ENCODE results near the gene ADAMTS9.

The ADAMTS9 gene

DNA sequence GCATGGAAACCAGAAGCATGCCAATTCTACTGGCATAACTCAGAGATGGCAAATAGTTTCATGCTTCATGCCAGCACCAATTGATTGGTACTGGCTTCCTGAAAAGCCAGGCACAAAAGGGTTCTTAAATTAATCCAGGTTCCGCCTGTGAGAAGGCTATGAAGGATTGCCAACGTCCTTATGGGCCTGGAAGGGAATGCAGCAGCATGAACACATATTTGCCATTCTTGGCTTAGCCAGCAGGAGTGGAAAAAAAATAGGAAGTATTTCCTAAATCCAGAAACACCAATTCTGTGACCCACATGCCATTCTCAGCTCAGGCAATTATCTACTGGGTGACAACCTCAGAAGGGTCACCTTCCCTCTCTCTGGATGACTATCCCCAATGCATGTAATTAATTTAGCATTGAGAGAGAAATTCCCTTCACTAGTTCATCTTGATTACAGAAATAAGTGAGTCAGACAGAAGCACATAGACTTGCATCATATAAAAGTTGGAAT is 36.0 kb downstream of the ADAMTS9 start:
- DNase-seq (ENCODE audit: low read depth) = no peak

DNA sequence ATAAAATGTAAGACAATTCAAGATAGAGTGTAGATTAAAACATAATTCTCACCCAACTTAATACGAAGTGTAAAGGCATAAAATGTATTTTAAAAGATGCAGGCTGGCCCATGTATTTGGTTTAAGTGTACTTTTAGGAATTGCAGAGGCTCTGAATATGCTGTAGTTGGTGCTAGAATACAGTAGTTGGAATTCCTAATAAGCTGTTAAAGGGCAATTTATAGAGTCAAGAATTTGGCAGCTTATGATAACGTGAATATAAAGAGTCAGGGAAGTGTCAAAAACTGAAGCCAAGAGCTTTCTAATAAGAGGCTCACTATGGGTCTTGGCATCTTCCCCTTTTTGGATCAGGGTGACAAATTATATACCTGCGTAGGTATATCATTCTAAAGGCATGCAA is 36.5 kb downstream of the ADAMTS9 start:
- DNase-seq (ENCODE audit: low read depth) = no peak

DNA sequence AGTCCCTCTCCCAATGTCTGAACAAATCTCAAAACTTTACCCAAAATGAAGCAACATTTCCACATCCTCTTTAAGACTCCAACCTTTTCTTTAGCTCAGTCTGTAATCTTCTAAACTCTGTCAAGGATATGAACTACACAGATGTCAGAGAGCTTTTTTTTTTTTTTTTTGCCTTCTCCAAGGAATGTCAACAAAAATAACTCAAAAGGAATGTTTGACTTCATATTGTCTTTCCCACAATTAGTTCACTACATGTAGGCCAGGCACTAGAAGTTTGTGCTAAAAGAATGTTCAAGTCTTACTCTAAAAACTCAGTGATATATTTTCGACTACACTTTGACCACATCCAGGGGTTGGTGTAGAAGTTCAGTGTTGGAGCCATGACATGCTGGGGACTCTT is 37.1 kb downstream of the ADAMTS9 start:
- DNase-seq (ENCODE audit: low read depth) = no peak

DNA sequence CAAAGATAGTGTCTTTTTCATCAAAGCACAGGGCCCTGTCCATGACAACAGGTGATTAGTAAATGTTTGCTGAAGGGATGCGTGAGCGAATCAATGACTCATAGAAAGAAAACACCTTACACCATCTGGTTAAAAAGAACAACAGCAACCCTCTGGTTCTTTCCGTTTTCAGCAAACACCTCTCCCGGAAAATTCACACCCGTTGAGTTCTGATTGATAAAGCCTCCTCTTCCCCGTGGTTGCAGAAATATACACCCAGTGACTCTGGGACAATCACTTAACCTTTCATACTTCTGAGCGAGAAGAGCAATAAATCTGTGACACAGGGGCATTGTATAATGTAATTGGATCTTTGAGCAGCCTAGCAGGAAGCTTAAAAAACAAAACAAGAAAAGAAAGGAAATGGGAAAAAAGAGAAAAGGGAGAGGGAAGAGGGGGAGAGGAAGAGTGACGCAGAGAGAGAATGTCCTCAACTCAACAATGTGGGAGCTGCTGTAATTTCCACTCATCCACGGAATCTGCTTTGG is 37.6 kb downstream of the ADAMTS9 start:
- no peak for DNase-seq (ENCODE audit: low read depth)

DNA sequence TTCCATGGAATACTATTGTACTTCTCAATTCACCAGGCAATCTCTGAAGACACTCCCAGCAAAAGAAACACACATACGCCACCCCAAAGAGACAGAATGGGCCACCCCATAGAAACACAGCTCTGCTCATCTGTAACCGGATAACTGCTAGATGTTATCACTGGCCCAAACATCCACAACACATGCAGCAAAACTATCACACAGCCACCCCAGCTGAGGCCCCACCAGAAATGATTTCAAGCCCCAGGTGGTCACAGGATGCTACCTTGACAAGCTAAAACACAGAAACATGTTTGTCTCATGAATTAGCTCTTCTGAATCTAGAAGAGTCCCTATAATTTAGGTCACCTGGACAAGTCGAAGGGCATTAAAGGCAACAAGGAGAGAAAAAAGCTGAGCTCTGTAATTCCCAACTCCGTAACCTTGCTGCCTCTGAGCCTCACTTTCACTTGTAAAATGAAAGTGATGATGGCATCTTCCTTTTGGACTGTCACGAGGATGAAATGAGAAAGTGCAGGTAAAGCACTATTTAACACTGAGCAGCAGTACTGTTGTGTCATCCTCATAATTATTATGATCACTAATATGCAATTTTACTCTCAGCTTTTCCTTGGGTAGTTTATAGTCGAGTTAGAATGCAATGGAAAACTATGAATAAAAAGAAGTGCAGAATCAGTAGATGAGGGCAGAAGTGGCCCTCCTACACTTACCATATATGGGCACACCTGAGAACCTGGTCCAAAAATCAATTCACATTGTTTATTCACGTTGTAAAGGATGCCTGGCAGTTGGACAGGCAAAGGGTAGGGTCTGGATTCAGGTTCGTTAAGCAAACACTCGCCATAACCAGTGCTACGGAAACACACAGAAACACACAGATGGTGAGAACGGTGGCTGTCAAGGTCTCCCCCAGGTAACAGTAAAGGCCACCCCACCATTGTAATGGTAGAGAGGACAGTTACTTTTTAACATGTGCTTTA is 38.6 kb downstream of the ADAMTS9 start:
- no peak for DNase-seq (ENCODE audit: low read depth)

DNA sequence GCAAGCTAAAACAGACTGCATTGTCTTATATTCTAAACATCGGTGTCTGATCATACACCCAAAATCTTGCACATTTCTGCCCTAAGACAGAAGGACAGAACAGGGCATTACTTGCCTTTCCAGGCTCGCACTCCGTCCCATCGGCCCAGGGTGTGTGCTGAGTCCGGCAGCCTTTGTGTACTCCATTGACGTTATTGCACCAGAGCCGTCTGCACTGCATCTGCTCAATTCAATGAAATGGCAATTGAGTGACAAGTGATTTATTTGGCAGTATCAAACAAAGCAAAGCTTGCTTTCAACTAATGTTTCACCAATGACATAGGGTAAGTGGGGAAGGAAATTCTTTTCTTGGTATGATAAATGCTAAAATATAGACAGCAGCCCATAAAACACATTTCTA is 40.0 kb downstream of the ADAMTS9 start:
- DNase-seq (ENCODE audit: low read depth) = no peak

DNA sequence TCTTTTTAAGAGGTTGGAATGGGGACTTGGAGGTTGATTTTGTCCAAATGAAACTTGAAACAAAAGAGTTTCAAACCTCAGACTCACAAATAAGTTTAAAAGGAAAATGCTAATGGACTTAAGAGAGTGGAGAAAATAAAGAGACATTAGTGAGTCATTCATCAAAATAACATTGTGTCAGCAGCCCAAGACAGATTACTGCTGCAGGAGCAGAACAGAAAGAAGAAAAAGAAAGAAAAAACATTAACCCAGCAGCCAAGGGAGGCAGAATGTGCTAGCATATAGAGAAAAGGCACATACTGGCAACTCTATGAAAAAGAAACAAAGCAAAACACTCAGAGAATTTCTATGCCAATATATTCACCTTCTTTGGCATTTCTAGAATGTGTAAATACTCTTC is 42.6 kb downstream of the ADAMTS9 start:
- no peak for DNase-seq (ENCODE audit: low read depth)

DNA sequence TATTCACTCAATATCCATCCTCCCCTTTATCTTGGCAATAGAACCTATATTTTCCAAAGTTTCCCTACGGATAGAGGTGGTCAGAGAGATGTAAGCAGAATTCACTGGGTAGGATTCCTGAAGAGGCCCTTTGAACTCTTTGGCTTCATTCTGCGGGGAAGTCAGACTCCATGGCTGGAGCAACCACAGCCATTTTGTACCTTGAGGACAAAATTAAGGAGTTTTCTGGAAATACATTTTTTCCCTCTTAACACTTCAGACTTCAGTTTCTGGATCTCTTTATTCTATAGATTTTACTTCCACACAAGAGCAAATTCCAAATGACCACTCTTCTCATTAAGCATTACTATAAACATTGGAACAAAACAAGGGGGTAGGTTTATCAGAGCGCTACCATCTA is 43.3 kb downstream of the ADAMTS9 start:
- DNase-seq (ENCODE audit: low read depth) = no peak

DNA sequence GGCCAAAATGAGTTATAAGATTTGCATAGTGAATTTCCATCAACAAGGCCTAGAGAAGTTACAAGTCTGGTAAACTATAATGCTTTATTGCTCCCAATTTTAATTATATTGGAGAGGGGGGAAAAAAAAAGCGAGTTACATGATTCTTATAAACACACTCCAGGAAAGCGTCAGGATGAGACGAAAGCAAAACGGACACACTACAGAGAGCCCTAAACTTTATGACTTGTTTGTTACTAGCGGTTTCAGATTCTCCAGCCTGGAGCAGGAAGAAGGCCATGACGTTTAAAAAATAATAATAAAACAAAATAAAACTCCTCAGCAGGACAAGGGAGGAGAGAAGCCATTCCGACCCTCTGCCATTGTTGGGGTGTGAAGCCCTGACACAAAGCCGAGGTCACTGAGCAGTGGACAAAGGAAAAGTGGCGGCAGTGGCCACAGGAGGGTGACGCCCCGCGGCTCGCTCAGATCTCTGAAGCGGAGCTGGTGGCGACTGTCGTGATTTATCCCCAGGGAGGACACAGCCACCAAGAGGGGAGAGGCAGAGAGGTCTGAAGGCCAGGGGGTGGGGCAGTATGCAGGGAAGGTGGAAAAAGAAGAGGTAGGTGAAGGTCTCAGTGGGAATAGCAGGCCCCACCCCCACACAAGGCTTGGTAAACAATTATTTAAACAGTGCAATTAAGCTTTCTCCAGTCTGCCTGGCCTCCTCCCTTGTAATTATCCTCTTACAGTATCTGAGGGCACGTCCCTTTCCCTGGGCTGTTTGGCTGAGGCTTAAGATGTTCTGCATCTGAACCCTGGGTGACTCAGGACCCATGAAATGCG is 45.3 kb downstream of the ADAMTS9 start:
- no peak for DNase-seq (ENCODE audit: low read depth)

DNA sequence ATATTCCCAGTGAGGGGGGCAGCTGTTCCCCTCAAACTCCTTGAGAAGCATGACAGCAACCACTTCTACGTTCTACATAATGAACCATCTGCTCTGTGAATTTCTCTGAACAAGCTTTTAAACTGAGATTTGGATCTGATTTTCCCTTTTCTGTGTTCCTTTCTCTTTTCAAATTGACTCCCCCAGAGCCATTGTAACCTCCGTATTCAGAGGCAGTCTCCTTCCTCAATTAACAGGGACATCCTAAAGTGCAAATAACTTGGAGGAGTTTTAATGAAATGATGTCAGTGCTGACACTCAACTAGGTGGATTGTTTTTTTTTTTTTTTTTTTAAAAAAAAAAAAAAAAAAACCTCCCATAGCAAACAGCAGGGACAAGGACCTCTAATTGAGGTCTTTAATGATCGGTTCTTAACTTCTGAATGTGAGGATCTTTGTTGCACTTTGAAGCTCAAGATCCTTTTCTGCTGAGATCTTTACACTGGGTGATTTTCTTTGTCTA is 48.8 kb downstream of the ADAMTS9 start:
- no peak for DNase-seq (ENCODE audit: low read depth)

DNA sequence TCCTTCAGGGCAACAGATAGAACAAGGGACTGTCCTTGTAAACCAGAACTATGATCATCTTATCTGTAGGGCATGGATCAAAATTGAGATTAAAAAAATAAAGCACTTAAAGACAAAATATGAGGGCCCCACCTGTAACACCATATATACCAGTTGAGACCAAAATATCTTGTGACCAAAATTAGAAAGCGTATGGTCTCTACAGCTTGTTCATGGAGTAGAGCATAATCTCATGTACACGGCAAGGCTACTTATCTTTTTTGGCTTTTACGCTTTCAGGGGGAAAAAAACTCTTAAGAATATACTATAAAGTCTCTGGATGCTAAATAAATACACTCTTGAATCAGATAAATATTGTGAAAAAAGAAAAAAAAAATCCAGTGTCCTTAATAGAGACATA is 49.3 kb downstream of the ADAMTS9 start:
- no peak for DNase-seq (ENCODE audit: low read depth)

DNA sequence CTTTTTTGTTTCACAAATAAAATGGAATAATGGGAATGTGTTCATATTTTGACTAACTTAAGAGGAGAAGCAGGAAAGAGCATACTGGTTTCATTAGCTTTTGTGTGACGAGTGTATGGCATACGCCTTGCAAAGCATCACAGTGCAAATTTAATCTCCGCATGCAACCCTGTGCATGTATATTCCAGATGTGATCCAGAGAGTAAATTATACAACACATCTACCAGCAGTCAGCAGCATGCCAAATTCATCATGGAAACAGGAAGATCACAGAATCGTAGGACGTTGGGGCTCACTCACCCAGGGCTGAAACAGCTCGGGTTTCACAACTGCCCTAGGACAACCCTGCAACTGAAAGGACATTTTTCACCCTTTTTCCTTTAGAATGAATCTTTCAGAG is 53.4 kb downstream of the ADAMTS9 start:
- no peak for DNase-seq (ENCODE audit: low read depth)

DNA sequence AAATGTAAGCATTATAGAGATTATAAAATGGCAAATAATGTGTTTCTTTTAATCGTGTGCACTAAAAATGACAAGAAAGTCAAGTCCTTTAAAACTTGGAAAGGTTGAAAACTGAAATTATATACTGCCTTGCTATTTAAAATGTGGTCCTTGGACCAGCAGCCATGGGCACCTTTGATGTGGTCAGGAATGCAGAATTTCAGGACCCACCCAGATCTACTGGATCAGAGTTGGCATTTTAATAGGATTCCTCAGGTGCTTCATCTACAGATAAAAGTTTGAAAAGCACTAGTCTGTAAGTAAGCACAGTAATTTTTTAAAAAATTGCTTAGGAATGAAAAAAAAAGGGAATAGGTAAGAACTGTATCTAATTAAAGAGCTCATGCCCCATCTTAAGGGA is 55.8 kb downstream of the ADAMTS9 start:
- no peak for DNase-seq (ENCODE audit: low read depth)

DNA sequence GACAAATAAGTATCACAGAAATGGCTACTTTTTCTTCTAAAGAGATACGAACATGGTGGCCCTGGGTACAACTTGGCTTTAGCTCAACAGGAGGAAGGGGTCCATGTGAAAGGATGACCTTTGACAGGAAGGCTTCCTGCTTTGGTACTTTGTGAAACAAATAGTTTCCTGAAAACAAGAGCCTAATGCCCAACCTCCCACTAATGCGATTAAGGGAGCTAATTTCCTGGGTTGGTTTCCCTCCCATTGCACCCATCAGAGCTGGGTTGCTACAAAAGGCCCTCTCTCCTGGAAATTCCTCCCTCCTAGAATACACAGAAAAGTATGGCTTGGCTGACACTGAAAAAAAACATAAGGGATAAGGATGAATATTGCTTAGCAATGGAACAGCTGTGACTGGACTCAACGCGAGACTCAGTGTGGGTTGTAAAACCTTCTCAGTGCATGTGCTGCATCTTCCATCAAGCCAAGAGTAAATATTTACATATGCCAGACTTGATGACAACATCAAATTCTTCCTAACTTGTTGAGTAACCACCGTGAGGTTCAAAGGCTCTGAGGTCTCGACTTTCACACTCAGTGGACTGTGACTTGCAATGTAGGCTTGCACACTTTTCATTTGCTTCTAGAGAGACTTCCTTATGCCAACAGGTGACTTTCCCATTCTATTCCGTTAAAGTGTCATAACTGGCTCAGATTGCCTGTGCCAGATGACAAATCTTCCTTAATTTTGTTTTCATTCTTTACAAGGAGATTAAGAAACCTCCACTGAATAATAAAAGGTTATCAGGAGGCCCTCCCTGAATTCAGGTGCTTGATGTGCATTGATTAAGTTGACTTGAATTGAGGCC is 60.1 kb downstream of the ADAMTS9 start:
- no peak for DNase-seq (ENCODE audit: low read depth)

DNA sequence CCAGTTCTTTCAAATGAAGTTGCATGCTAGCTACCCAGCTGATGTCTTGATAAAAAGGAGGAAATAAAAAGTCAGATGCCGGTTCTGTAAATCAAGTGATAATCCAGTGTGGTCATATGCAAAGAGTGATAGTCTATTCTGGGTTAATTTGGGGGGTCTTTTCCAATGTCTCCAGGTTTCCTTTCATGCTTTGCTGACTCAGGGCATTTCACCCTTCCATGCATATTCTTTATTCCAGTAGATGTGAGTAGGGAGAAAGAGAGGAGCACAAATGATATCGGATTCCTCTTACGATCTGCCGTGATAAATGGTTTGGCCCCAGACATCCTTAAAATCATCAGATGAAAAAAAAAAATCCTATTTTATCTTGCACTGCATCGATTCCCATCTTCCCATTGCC is 60.8 kb downstream of the ADAMTS9 start:
- no peak for DNase-seq (ENCODE audit: low read depth)

DNA sequence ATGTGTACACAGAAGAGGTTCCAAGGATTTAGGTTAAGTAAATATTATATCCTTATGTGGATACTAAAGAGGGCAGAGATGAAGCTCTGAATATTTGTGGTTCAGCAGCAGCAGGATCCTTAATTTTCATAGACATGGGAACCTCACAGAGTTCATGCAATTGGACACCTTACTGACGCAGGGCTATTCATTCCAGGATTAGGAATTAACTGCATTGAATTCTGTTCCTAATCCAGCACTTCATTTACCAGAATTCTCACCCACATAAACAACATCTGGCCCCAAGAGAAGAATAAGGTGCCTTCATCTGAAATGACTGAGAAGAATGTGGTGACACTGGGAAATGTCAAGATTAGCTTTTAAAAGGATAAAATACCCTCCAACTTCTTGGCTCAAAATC is 62.4 kb downstream of the ADAMTS9 start:
- no peak for DNase-seq (ENCODE audit: low read depth)

DNA sequence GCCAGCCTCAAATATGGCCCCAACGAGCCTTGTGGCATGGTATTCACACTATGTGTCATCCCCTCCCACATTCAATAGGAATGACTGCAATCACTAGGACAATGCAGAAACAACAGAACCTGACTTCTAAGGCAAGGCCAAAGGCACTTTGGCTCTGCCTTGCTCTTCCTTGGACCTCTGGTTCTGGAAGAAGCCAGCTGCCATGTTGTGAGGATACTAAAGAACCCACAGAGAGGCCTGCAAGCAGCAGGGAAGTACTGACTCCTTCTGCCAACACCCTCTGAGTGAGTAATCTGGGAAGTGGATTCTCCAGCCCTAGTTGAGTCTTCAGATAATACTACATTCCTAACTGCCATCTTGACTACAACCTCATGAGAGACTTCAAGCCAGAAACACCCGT is 64.7 kb downstream of the ADAMTS9 start:
- no peak for DNase-seq (ENCODE audit: low read depth)

DNA sequence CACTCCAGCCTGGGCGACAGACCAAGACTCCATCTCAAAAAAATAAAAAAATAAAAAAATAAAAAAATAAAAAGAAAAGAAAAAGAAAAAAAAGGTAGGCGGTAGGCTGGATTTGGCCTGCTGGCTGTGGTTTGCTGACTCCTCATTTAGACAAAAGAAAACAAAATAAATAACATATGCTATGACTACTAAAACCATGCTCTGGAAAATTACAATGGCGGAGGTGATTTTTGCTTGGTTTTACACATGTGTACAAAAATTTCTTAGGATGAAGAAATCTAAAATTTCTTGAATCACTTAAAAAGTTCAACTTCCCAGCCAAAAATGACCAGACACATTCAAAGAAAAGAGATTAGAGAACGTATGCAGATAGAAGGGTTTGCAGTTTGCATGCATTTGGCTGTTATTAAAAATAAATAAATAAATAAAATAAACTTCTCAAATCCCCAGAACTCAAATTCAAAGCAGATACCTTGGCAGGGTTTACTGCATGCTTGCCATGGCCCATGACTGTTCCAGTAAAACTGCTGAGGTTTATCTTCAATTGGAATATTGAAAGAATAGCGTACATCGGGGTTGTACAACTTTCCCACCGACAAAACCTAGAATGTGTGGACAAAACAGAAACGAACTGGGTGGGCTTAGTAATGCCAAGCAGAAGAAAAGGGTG is 65.9 kb downstream of the ADAMTS9 start:
- no peak for DNase-seq (ENCODE audit: low read depth)

DNA sequence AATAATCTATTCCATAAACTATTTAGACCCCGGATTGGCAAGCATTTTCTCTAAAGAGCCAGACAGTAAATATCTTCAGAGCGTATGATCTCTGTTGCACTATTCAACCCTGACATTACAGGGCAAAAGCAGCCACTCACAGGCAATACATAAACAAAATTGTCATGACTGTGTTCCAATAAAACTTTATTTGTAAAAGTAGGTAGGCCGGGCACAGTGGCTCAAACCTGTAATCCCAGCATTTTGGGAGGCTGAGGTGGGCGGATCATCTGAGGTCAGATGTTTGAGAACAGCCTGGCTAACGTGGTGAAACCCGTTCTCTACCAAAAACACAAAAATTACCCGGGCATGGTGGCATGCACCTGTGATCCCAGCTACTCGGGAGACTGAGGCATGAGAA is 66.5 kb downstream of the ADAMTS9 start:
- DNase-seq (ENCODE audit: low read depth) = no peak

DNA sequence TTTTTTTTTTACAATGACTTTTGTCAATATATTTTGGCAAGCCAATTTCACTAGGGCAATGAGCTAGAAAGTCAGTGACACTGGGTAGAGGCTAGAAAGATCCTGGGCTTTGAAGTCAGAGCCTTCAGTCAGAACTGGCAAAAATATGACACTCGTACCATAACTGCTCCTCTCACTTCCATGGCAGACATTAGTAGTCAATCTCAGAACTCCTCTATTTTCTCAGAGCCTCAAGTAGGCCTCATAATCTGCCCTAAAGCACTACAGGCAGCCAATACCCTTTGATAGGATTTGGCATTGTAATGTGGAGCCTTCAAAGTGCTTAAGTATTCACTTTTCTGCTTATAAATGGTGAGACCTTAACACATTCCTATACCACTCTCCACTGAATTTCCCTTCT is 67.8 kb downstream of the ADAMTS9 start:
- DNase-seq (ENCODE audit: low read depth) = no peak

DNA sequence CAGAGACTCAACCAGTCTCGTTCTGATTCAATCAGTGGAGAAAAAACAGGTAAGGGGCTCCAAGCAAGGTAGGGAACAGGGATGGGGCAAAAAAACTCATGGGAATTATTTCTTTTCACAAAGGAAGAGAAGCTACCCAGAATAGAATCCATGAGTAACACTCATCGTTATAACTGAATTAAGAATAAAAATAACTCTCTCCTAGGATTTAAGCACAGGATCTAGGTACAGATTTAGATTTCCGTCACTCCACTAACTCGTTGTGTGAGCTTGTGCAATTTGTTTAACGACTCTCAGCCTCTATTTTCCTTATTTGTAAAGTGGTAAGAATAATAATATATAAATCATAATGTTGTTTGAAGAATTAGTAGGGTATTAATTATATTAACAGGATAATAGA is 68.6 kb downstream of the ADAMTS9 start:
- DNase-seq (ENCODE audit: low read depth) = no peak

Measured in activated T-cell treated with anti-CD3 and anti-CD28 coated beads for 48 hours (primary cell).